HEK293 (cell line): Measurements from ENCODE around the gene TOM1L2.
A peak's percentile ranks its signal among the peaks of the same experiment; 100 is the strongest.

Experiments
- CTCF ChIP-seq: fragments of 450-650 bp; formaldehyde crosslinking; IDR thresholded peaks from 2 replicates; pipeline ENCODE4 v1.5.1; 2016; ENCODE audit warnings: missing biosample characterization, missing genetic modification characterization
- FEZF1 ChIP-seq: fragments of 450-650 bp; formaldehyde crosslinking; IDR thresholded peaks from 2 replicates; pipeline ENCODE4 v1.5.1; 2016; ENCODE audit warnings: missing biosample characterization, missing genetic modification characterization
- KLF1 ChIP-seq: fragments of 450-650 bp; formaldehyde crosslinking; IDR thresholded peaks from 2 replicates; pipeline ENCODE4 v1.5.1; 2016; ENCODE audit warnings: missing biosample characterization, missing genetic modification characterization
- MYNN ChIP-seq: fragments of 450-650 bp; formaldehyde crosslinking; IDR thresholded peaks from 2 replicates; pipeline ENCODE4 v1.5.1; 2016; ENCODE audit warnings: missing biosample characterization, missing genetic modification characterization, borderline replicate concordance
- MZF1 ChIP-seq: fragments of 450-650 bp; formaldehyde crosslinking; IDR thresholded peaks from 2 replicates; pipeline ENCODE4 v1.5.1; 2017; ENCODE audit warnings: missing biosample characterization, missing genetic modification characterization, borderline replicate concordance
- RBAK ChIP-seq: fragments of 450-650 bp; formaldehyde crosslinking; IDR thresholded peaks from 2 replicates; pipeline ENCODE4 v1.5.1; 2016; ENCODE audit warnings: missing biosample characterization, missing genetic modification characterization
- SCRT2 ChIP-seq: fragments of 450-650 bp; formaldehyde crosslinking; IDR thresholded peaks from 2 replicates; pipeline ENCODE4 v1.5.1; 2016; ENCODE audit warnings: missing biosample characterization, missing genetic modification characterization
- SP2 ChIP-seq: fragments of 450-650 bp; formaldehyde crosslinking; IDR thresholded peaks from 2 replicates; pipeline ENCODE4 v1.5.1; 2016; ENCODE audit warnings: missing biosample characterization, missing genetic modification characterization
- ZBTB48 ChIP-seq: fragments of 450-650 bp; formaldehyde crosslinking; IDR thresholded peaks from 2 replicates; pipeline ENCODE4 v1.5.1; 2016; ENCODE audit warnings: missing biosample characterization, missing genetic modification characterization
- ZNF140 ChIP-seq: fragments of 450-650 bp; formaldehyde crosslinking; IDR thresholded peaks from 2 replicates; pipeline ENCODE4 v1.5.1; 2016; ENCODE audit warnings: missing biosample characterization, missing genetic modification characterization
- ZNF155 ChIP-seq: fragments of 450-650 bp; formaldehyde crosslinking; IDR thresholded peaks from 2 replicates; pipeline ENCODE4 v1.5.1; 2016; ENCODE audit warnings: missing biosample characterization, missing genetic modification characterization
- ZNF24 ChIP-seq: fragments of 450-650 bp; formaldehyde crosslinking; IDR thresholded peaks from 2 replicates; pipeline ENCODE4 v1.5.1; 2016; ENCODE audit warnings: missing biosample characterization, missing genetic modification characterization
- ZNF354C ChIP-seq: fragments of 450-650 bp; formaldehyde crosslinking; IDR thresholded peaks from 2 replicates; pipeline ENCODE4 v1.5.1; 2016; ENCODE audit warnings: missing biosample characterization, missing genetic modification characterization, low read depth, borderline replicate concordance
- ZNF514 ChIP-seq: fragments of 450-650 bp; formaldehyde crosslinking; IDR thresholded peaks from 2 replicates; pipeline ENCODE4 v1.5.1; 2016; ENCODE audit warnings: missing biosample characterization, missing genetic modification characterization
- ZNF560 ChIP-seq: fragments of 450-650 bp; formaldehyde crosslinking; IDR thresholded peaks from 2 replicates; pipeline ENCODE4 v1.5.1; 2017; ENCODE audit warnings: missing biosample characterization, missing genetic modification characterization, borderline replicate concordance
- ZNF571 ChIP-seq: fragments of 450-650 bp; formaldehyde crosslinking; IDR thresholded peaks from 2 replicates; pipeline ENCODE4 v1.5.0; 2017; ENCODE audit warnings: missing biosample characterization, missing genetic modification characterization
- ZNF624 ChIP-seq: fragments of 450-650 bp; formaldehyde crosslinking; IDR thresholded peaks from 2 replicates; pipeline ENCODE4 v1.5.1; 2017; ENCODE audit warnings: missing biosample characterization, missing genetic modification characterization
- ZNF629 ChIP-seq: fragments of 450-650 bp; formaldehyde crosslinking; IDR thresholded peaks from 2 replicates; pipeline ENCODE4 v1.5.1; 2017; ENCODE audit warnings: missing biosample characterization, missing genetic modification characterization
- ZNF670 ChIP-seq: fragments of 450-650 bp; formaldehyde crosslinking; IDR thresholded peaks from 2 replicates; pipeline ENCODE4 v1.5.1; 2016; ENCODE audit warnings: missing biosample characterization, missing genetic modification characterization, low read depth
- ZNF701 ChIP-seq: fragments of 450-650 bp; formaldehyde crosslinking; IDR thresholded peaks from 2 replicates; pipeline ENCODE4 v1.5.1; 2016; ENCODE audit warnings: missing biosample characterization, missing genetic modification characterization
- ZNF777 ChIP-seq: fragments of 450-650 bp; formaldehyde crosslinking; IDR thresholded peaks from 2 replicates; pipeline ENCODE4 v1.5.1; 2017; ENCODE audit warnings: missing biosample characterization, missing genetic modification characterization, borderline replicate concordance
- ZNF837 ChIP-seq: fragments of 450-650 bp; formaldehyde crosslinking; IDR thresholded peaks from 2 replicates; pipeline ENCODE4 v1.5.1; 2016; ENCODE audit warnings: missing biosample characterization, missing genetic modification characterization
- TF ChIP-seq, protein P1 (sequence below): fragments of 450-650 bp; formaldehyde crosslinking; IDR thresholded peaks from 2 replicates; pipeline ENCODE4 v1.5.1; 2016; ENCODE audit warnings: missing biosample characterization, missing genetic modification characterization
- TF ChIP-seq, protein P2 (sequence below): fragments of 450-650 bp; formaldehyde crosslinking; IDR thresholded peaks from 2 replicates; pipeline ENCODE4 v1.5.1; 2016; ENCODE audit warnings: missing biosample characterization, missing genetic modification characterization
- TF ChIP-seq, protein P3 (sequence below): fragments of 450-650 bp; formaldehyde crosslinking; IDR thresholded peaks from 2 replicates; pipeline ENCODE4 v1.5.1; 2016; ENCODE audit warnings: missing biosample characterization, missing genetic modification characterization
- TF ChIP-seq, protein P4 (sequence below): fragments of 450-650 bp; formaldehyde crosslinking; IDR thresholded peaks from 2 replicates; pipeline ENCODE4 v1.5.1; 2016; ENCODE audit warnings: missing biosample characterization, missing genetic modification characterization
- TF ChIP-seq, protein P5 (sequence below): fragments of 450-650 bp; formaldehyde crosslinking; IDR thresholded peaks from 2 replicates; pipeline ENCODE4 v1.5.1; 2017; ENCODE audit warnings: missing biosample characterization, mild to moderate bottlenecking, missing genetic modification characterization, moderate library complexity
- TF ChIP-seq, protein P6 (sequence below): fragments of 450-650 bp; formaldehyde crosslinking; IDR thresholded peaks from 2 replicates; pipeline ENCODE4 v1.5.1; 2016; ENCODE audit warnings: missing biosample characterization, missing genetic modification characterization

The TOM1L2 gene

DNA sequence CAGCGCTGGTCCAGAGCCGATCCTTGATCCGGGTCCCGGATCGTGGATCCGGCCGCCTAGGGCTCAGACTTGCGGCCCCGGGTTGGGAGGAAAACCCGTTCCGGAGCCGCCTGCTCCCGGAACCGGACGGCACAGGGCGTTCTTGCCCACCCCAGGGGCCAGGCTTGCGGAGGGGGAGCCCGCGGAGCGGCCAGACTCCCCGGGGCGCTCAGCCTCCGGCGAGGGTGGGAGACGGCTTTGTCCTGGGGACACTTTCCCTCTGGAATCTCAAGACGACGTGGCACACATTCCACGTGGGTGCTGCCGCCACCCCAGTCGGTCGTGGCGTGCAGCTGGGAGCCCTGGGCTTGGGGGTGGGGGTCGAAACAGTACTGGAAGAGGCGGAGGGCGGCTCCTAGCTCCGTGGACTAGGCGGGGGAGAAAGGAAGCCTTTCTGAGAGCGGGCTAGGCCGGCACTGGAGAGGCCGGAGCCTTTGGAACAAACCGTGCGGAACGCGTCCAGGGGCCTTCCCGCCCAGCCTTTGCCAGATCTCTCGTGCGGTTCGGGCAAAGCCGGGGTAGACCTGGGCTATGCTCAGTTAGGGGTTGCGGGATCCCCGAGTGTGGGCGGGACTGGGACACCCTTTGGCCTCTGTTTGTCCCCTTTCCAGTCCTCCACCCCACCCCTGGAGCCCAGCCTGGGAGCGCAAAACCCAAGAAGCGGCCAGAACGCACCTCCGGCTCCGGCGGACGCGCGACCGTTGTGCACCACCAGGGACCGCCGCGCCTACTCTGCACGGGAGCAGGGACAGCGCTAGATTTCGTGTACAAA is 161.9 kb downstream of the TOM1L2 start (continued):
- TF ChIP-seq CTCF (tag by site-specific recombination) = no peak; the same call in 1 of the 2 replicates
- TF ChIP-seq, protein P1, sequence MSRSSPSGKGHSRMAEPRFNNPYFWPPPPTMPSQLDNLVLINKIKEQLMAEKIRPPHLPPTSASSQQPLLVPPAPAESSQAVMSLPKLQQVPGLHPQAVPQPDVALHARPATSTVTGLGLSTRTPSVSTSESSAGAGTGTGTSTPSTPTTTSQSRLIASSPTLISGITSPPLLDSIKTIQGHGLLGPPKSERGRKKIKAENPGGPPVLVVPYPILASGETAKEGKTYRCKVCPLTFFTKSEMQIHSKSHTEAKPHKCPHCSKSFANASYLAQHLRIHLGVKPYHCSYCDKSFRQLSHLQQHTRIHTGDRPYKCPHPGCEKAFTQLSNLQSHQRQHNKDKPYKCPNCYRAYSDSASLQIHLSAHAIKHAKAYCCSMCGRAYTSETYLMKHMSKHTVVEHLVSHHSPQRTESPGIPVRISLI (tag by site-specific recombination) = no peak
- no peak for TF ChIP-seq ZNF624 (tag by site-specific recombination)
- no peak for TF ChIP-seq MYNN (tag by site-specific recombination)
- TF ChIP-seq MZF1 (tag by site-specific recombination) = no peak
- no peak for TF ChIP-seq ZNF514 (tag by site-specific recombination)
- no peak for TF ChIP-seq ZNF670
- TF ChIP-seq ZNF571 (tag by site-specific recombination) = no peak
- TF ChIP-seq, protein P2, sequence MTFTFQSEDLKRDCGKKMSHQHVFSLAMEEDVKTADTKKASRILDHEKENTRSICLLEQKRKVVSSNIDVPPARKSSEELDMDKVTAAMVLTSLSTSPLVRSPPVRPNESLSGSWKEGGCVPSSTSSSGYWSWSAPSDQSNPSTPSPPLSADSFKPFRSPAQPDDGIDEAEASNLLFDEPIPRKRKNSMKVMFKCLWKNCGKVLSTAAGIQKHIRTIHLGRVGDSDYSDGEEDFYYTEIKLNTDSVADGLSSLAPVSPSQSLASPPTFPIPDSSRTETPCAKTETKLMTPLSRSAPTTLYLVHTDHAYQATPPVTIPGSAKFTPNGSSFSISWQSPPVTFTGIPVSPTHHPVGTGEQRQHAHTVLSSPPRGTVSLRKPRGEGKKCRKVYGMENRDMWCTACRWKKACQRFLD = no peak
- no peak for TF ChIP-seq KLF1
- TF ChIP-seq ZNF777 (tag by site-specific recombination) = no peak
- no peak for TF ChIP-seq ZNF837 (tag by site-specific recombination)
- TF ChIP-seq ZBTB48 (tag by site-specific recombination) = no peak
- no peak for TF ChIP-seq ZNF155 (tag by site-specific recombination)
- no peak for TF ChIP-seq ZNF701 (tag by site-specific recombination)
- TF ChIP-seq, protein P3, sequence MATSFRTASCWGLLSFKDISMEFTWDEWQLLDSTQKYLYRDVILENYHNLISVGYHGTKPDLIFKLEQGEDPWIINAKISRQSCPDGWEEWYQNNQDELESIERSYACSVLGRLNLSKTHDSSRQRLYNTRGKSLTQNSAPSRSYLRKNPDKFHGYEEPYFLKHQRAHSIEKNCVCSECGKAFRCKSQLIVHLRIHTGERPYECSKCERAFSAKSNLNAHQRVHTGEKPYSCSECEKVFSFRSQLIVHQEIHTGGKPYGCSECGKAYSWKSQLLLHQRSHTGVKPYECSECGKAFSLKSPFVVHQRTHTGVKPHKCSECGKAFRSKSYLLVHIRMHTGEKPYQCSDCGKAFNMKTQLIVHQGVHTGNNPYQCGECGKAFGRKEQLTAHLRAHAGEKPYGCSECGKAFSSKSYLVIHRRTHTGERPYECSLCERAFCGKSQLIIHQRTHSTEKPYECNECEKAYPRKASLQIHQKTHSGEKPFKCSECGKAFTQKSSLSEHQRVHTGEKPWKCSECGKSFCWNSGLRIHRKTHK = no peak
- TF ChIP-seq ZNF354C = no peak
- no peak for TF ChIP-seq ZNF24 (tag by site-specific recombination)
- TF ChIP-seq, protein P4, sequence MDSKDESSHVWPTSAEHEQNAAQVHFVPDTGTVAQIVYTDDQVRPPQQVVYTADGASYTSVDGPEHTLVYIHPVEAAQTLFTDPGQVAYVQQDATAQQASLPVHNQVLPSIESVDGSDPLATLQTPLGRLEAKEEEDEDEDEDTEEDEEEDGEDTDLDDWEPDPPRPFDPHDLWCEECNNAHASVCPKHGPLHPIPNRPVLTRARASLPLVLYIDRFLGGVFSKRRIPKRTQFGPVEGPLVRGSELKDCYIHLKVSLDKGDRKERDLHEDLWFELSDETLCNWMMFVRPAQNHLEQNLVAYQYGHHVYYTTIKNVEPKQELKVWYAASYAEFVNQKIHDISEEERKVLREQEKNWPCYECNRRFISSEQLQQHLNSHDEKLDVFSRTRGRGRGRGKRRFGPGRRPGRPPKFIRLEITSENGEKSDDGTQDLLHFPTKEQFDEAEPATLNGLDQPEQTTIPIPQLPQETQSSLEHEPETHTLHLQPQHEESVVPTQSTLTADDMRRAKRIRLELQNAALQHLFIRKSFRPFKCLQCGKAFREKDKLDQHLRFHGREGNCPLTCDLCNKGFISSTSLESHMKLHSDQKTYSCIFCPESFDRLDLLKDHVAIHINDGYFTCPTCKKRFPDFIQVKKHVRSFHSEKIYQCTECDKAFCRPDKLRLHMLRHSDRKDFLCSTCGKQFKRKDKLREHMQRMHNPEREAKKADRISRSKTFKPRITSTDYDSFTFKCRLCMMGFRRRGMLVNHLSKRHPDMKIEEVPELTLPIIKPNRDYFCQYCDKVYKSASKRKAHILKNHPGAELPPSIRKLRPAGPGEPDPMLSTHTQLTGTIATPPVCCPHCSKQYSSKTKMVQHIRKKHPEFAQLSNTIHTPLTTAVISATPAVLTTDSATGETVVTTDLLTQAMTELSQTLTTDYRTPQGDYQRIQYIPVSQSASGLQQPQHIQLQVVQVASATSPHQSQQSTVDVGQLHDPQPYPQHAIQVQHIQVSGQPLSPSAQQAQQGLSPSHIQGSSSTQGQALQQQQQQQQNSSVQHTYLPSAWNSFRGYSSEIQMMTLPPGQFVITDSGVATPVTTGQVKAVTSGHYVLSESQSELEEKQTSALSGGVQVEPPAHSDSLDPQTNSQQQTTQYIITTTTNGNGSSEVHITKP (tag by site-specific recombination) = no peak
- TF ChIP-seq, protein P5, sequence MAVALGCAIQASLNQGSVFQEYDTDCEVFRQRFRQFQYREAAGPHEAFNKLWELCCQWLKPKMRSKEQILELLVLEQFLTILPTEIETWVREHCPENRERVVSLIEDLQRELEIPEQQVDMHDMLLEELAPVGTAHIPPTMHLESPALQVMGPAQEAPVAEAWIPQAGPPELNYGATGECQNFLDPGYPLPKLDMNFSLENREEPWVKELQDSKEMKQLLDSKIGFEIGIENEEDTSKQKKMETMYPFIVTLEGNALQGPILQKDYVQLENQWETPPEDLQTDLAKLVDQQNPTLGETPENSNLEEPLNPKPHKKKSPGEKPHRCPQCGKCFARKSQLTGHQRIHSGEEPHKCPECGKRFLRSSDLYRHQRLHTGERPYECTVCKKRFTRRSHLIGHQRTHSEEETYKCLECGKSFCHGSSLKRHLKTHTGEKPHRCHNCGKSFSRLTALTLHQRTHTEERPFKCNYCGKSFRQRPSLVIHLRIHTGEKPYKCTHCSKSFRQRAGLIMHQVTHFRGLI (tag by site-specific recombination) = no peak
- TF ChIP-seq, protein P6, sequence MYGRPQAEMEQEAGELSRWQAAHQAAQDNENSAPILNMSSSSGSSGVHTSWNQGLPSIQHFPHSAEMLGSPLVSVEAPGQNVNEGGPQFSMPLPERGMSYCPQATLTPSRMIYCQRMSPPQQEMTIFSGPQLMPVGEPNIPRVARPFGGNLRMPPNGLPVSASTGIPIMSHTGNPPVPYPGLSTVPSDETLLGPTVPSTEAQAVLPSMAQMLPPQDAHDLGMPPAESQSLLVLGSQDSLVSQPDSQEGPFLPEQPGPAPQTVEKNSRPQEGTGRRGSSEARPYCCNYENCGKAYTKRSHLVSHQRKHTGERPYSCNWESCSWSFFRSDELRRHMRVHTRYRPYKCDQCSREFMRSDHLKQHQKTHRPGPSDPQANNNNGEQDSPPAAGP (tag by site-specific recombination) = peak; percentile 55; the same call in 1 of the 2 replicates
- TF ChIP-seq FEZF1 (tag by site-specific recombination) = no peak
- no peak for TF ChIP-seq SCRT2
- no peak for TF ChIP-seq ZNF140 (tag by site-specific recombination)
- 0 out of 2 replicates have a peak, but pooled peaks have one; percentile 28 for TF ChIP-seq ZNF629
- TF ChIP-seq ZNF560 (tag by site-specific recombination) = no peak
- TF ChIP-seq RBAK (tag by site-specific recombination) = no peak
- TF ChIP-seq SP2 = no peak
